Ovary (tissue), 3 donors: Measurements from ENCODE around the gene CSK.

Experiments used
- POLR2A ChIP-seq: fragments of 450-650 bp; IDR thresholded peaks from one replicate; pipeline ENCODE4 v1.6.1; 2017; ENCODE audit warnings: antibody characterized with exemption, mild to moderate bottlenecking, moderate library complexity
- TF ChIP-seq, protein P1 (sequence below), 3 donors: fragments of 450-650 bp in 2 of 3; fragments of 200-600 bp in 1 of 3; IDR thresholded peaks; one replicate each; pipeline versions ENCODE4 v1.5.1 to v1.8.0; 2016 to 2022; ENCODE audit warnings: antibody characterized with exemption in 3 of 3, mild to moderate bottlenecking in 1 of 3
- donor health status: DM: no; HTN: no; CAD: no.

DNA sequence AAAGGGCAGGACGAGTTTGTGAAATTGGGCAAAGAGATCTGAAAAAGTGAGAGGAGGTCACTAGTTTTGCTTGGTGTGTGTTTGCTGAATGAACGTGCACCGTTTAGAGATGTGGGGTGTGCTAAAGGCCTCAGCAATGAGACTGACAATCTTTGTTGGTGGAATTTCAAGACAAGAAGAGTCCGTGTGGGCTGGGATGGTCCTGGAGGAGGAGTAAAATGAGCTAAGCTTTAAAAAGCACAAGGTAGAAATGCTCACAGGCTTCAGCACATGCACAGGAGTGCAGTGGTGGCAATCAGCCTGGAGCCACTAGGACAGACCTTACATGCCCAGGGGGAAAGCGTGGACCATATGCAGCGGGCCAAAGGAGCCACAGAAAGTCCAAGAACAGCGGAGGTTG, 43.1 kb downstream of the CSK start:
- TF ChIP-seq, protein P1, sequence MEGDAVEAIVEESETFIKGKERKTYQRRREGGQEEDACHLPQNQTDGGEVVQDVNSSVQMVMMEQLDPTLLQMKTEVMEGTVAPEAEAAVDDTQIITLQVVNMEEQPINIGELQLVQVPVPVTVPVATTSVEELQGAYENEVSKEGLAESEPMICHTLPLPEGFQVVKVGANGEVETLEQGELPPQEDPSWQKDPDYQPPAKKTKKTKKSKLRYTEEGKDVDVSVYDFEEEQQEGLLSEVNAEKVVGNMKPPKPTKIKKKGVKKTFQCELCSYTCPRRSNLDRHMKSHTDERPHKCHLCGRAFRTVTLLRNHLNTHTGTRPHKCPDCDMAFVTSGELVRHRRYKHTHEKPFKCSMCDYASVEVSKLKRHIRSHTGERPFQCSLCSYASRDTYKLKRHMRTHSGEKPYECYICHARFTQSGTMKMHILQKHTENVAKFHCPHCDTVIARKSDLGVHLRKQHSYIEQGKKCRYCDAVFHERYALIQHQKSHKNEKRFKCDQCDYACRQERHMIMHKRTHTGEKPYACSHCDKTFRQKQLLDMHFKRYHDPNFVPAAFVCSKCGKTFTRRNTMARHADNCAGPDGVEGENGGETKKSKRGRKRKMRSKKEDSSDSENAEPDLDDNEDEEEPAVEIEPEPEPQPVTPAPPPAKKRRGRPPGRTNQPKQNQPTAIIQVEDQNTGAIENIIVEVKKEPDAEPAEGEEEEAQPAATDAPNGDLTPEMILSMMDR (IDR thresholded peaks at IDR 0.05): no peak
- TF ChIP-seq POLR2A: no peak
